GM12878 (cell line): Measurements from ENCODE around the gene RFFL. TPM values are rescaled to one million over a fixed set of nuclear protein-coding genes. Genes with fewer than 3 reads are reported as not detected.

ENCODE experiments used
- CHD1 ChIP-seq: IDR thresholded peaks from 2 replicates; pipeline ENCODE4 v1.6.1; 2012; ENCODE audit warnings: low read depth, low read length, improper control_type of control experiment
- KLF5 ChIP-seq: fragments of 450-650 bp; IDR thresholded peaks from 2 replicates; pipeline ENCODE4 v1.6.1; 2014; ENCODE audit warnings: mild to moderate bottlenecking; ENCODE audit not compliant: partially characterized antibody
- NRF1 ChIP-seq: conservative IDR thresholded peaks from 2 replicates; pipeline ENCODE4 v1.6.1; 2011; ENCODE audit warnings: mild to moderate bottlenecking, low read depth, low read length, improper control_type of control experiment
- POLR2AphosphoS5 ChIP-seq: IDR thresholded peaks from 2 replicates; pipeline ENCODE4 v1.6.1; 2011; ENCODE audit warnings: mild to moderate bottlenecking, low read length, inconsistent platforms
- RAD21 ChIP-seq: IDR thresholded peaks from 2 replicates; pipeline ENCODE4 v1.6.1; 2011; ENCODE audit warnings: mild to moderate bottlenecking, low read depth, low read length, moderate library complexity; ENCODE audit not compliant: insufficient read depth
- STAT1 ChIP-seq: fragments of 450-650 bp; conservative IDR thresholded peaks from 2 replicates; pipeline ENCODE4 v1.6.1; 2014; ENCODE audit warnings: antibody characterized with exemption, mild to moderate bottlenecking
- TAF1 ChIP-seq: IDR thresholded peaks from 2 replicates; pipeline ENCODE4 v1.6.1; 2011; ENCODE audit warnings: mild to moderate bottlenecking, low read depth, low read length, borderline replicate concordance
- TARDBP ChIP-seq: IDR thresholded peaks from 2 replicates; pipeline ENCODE4 v1.6.1; 2016; ENCODE audit warnings: borderline replicate concordance
- TCF12 ChIP-seq: IDR thresholded peaks from 2 replicates; pipeline ENCODE4 v1.6.1; 2011; ENCODE audit warnings: low read depth, mild to moderate bottlenecking, low read length
- USF2 ChIP-seq: IDR thresholded peaks from 2 replicates; pipeline ENCODE4 v1.6.1; 2011; ENCODE audit warnings: low read depth, low read length, improper control_type of control experiment, borderline replicate concordance
- polyA plus RNA-seq, 11 experiments: library from polyadenylated mRNA; depleted of rRNA in 4 of 11; unstranded in 6 of 11; stranded (reverse) in 5 of 11; fragments of >200 nt; fragmentation: Nextera tagmentation in 4 of 11; fragmentation: Illumina TruSeq in 1 of 11; extraction: Ambion mirVana in 4 of 11; extraction: Trizol in 1 of 11; gene quantifications; 1 replicate in 1 of 11; 2 replicates in 10 of 11; pipeline versions ENCODE4 v1.2.1 to v1.2.3, GENCODE V29; 2011 to 2016; ENCODE audit warnings: inconsistent platforms in 2 of 11, missing spikeins in 2 of 11, low read depth in 1 of 11
- total RNA-seq, 4 experiments: library from RNA; depleted of rRNA in 3 of 4; stranded (reverse); fragments of >200 nt in 3 of 4; fragmentation: Illumina TruSeq in 1 of 4; extraction: Trizol in 1 of 4; gene quantifications; 2 replicates each; pipeline versions ENCODE4 v1.2.1 to v1.2.3, GENCODE V29; 2013 to 2021
- TF ChIP-seq, protein P1 (sequence below): fragments of 450-650 bp; IDR thresholded peaks from 2 replicates; pipeline ENCODE4 v1.6.1; 2016; ENCODE audit warnings: mild to moderate bottlenecking, moderate library complexity, borderline replicate concordance
- TF ChIP-seq, protein P2 (sequence below): fragments of 450-650 bp; IDR thresholded peaks from 2 replicates; pipeline ENCODE4 v1.6.1; 2017; ENCODE audit warnings: antibody characterized with exemption, mild to moderate bottlenecking, moderate library complexity
- TF ChIP-seq, protein P3 (sequence below): fragments of 450-650 bp; IDR thresholded peaks from 2 replicates; pipeline ENCODE4 v1.6.1; 2017; ENCODE audit warnings: mild to moderate bottlenecking
- TF ChIP-seq, protein P4 (sequence below): IDR thresholded peaks from 2 replicates; pipeline ENCODE4 v1.6.1; 2012; ENCODE audit warnings: mild to moderate bottlenecking, low read depth, low read length

RFFL gene
- total and polyA plus RNA-seq, 10 of the 15 experiments (the other 5 are each of a cell fraction or from before 2014, with no cell fraction given), result 4.7 to 56.1 (median 26.9) TPM

- TF ChIP-seq, protein P1, sequence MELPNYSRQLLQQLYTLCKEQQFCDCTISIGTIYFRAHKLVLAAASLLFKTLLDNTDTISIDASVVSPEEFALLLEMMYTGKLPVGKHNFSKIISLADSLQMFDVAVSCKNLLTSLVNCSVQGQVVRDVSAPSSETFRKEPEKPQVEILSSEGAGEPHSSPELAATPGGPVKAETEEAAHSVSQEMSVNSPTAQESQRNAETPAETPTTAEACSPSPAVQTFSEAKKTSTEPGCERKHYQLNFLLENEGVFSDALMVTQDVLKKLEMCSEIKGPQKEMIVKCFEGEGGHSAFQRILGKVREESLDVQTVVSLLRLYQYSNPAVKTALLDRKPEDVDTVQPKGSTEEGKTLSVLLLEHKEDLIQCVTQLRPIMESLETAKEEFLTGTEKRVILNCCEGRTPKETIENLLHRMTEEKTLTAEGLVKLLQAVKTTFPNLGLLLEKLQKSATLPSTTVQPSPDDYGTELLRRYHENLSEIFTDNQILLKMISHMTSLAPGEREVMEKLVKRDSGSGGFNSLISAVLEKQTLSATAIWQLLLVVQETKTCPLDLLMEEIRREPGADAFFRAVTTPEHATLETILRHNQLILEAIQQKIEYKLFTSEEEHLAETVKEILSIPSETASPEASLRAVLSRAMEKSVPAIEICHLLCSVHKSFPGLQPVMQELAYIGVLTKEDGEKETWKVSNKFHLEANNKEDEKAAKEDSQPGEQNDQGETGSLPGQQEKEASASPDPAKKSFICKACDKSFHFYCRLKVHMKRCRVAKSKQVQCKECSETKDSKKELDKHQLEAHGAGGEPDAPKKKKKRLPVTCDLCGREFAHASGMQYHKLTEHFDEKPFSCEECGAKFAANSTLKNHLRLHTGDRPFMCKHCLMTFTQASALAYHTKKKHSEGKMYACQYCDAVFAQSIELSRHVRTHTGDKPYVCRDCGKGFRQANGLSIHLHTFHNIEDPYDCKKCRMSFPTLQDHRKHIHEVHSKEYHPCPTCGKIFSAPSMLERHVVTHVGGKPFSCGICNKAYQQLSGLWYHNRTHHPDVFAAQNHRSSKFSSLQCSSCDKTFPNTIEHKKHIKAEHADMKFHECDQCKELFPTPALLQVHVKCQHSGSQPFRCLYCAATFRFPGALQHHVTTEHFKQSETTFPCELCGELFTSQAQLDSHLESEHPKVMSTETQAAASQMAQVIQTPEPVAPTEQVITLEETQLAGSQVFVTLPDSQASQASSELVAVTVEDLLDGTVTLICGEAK, result no peak
- TF ChIP-seq USF2, result no peak
- TF ChIP-seq TAF1, result 0 out of 2 replicates have a peak, but pooled peaks have one; percentile 50
- TF ChIP-seq TCF12, result no peak
- TF ChIP-seq RAD21, result no peak
- TF ChIP-seq, protein P2, sequence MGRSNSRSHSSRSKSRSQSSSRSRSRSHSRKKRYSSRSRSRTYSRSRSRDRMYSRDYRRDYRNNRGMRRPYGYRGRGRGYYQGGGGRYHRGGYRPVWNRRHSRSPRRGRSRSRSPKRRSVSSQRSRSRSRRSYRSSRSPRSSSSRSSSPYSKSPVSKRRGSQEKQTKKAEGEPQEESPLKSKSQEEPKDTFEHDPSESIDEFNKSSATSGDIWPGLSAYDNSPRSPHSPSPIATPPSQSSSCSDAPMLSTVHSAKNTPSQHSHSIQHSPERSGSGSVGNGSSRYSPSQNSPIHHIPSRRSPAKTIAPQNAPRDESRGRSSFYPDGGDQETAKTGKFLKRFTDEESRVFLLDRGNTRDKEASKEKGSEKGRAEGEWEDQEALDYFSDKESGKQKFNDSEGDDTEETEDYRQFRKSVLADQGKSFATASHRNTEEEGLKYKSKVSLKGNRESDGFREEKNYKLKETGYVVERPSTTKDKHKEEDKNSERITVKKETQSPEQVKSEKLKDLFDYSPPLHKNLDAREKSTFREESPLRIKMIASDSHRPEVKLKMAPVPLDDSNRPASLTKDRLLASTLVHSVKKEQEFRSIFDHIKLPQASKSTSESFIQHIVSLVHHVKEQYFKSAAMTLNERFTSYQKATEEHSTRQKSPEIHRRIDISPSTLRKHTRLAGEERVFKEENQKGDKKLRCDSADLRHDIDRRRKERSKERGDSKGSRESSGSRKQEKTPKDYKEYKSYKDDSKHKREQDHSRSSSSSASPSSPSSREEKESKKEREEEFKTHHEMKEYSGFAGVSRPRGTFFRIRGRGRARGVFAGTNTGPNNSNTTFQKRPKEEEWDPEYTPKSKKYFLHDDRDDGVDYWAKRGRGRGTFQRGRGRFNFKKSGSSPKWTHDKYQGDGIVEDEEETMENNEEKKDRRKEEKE, result no peak
- no peak for TF ChIP-seq NRF1
- peak; percentile 4 for TF ChIP-seq KLF5
- TF ChIP-seq, protein P3, sequence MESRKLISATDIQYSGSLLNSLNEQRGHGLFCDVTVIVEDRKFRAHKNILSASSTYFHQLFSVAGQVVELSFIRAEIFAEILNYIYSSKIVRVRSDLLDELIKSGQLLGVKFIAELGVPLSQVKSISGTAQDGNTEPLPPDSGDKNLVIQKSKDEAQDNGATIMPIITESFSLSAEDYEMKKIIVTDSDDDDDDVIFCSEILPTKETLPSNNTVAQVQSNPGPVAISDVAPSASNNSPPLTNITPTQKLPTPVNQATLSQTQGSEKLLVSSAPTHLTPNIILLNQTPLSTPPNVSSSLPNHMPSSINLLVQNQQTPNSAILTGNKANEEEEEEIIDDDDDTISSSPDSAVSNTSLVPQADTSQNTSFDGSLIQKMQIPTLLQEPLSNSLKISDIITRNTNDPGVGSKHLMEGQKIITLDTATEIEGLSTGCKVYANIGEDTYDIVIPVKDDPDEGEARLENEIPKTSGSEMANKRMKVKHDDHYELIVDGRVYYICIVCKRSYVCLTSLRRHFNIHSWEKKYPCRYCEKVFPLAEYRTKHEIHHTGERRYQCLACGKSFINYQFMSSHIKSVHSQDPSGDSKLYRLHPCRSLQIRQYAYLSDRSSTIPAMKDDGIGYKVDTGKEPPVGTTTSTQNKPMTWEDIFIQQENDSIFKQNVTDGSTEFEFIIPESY, result no peak
- TF ChIP-seq, protein P4, sequence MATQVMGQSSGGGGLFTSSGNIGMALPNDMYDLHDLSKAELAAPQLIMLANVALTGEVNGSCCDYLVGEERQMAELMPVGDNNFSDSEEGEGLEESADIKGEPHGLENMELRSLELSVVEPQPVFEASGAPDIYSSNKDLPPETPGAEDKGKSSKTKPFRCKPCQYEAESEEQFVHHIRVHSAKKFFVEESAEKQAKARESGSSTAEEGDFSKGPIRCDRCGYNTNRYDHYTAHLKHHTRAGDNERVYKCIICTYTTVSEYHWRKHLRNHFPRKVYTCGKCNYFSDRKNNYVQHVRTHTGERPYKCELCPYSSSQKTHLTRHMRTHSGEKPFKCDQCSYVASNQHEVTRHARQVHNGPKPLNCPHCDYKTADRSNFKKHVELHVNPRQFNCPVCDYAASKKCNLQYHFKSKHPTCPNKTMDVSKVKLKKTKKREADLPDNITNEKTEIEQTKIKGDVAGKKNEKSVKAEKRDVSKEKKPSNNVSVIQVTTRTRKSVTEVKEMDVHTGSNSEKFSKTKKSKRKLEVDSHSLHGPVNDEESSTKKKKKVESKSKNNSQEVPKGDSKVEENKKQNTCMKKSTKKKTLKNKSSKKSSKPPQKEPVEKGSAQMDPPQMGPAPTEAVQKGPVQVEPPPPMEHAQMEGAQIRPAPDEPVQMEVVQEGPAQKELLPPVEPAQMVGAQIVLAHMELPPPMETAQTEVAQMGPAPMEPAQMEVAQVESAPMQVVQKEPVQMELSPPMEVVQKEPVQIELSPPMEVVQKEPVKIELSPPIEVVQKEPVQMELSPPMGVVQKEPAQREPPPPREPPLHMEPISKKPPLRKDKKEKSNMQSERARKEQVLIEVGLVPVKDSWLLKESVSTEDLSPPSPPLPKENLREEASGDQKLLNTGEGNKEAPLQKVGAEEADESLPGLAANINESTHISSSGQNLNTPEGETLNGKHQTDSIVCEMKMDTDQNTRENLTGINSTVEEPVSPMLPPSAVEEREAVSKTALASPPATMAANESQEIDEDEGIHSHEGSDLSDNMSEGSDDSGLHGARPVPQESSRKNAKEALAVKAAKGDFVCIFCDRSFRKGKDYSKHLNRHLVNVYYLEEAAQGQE, result no peak
- TF ChIP-seq CHD1, result no peak
- peak; percentile 71; the same call in 1 of the 2 replicates for TF ChIP-seq POLR2AphosphoS5
- no peak for TF ChIP-seq TARDBP
- peak; percentile 51; the same call in 1 of the 2 replicates for TF ChIP-seq STAT1
Measured at GRCh38 chr17:35088356-35088880, 24.9 kb upstream of the RFFL start (continued).
